HG02798 (cell line): ENCODE results near the gene HSD17B11.
"Not testable (repeated sequence)": the region's sequence is repeated elsewhere in the genome, so short reads cannot be mapped to it uniquely, and the experiment has no call there.

ENCODE experiments used
- ATAC-seq: cut with Tn5 transposase; IDR thresholded peaks from one replicate; pipeline ENCODE4 v1.9.1; 2021; ENCODE audit warnings: mild to moderate bottlenecking; ENCODE audit not compliant: unreplicated experiment, poor library complexity

HSD17B11 gene

GRCh38 chr4:87311684-87312083 lies 79.3 kb downstream of the HSD17B11 start:
- ATAC-seq, result no peak

DNA sequence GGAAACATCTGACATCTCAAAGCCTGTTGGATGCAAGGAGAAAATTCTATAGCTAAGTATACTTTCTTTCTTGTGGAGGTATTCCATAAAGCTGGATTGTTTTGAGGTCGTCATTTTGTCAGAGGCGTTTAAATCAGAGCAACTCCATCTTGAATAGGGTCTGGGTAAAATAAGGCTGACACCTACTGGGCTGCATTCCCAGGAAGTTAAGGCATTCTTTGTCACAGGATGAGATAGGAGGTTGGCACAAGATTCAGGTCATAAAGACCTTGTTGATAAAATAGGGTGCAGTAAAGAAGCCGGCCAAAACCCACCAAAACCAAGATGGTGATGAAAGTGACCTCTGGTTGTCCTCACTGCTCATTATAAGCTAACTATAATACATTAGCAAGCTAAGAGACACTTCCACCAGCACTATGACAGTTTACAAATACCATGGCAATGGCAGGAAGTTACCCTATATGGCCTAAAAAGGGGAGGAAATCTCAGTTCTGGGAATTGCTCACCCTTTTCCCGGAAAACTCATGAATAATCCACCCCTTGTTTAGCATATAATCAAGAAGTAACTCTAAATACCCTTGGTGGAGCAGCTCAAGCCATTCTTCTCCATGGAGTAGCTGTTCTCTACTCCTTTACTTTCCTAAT lies 80.2 kb downstream of the HSD17B11 start:
- no peak for ATAC-seq

- no peak for ATAC-seq
Measured at GRCh38 chr4:87309625-87310024, 81.4 kb downstream of the HSD17B11 start.

DNA sequence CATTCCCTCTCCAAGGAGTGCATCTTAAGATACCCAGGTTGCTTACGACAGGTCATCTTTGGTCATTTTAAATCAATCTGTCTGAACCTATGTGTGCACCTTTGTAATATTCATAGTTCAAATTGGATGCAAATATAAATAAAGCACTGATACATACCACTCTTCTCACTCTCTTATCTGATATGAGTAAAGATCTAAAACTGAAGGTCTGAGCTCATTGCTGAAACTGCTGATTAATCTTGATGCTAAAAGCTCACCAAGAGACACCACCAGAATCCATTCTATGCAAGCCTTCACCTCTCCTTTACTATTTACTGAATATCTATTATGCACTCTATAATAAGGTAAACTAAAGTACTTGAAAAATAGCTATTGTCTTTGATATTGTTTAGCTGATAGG lies 84.9 kb downstream of the HSD17B11 start:
- ATAC-seq, result no peak

- ATAC-seq, result no peak
Measured at GRCh38 chr4:87305562-87305961, 85.4 kb downstream of the HSD17B11 start.

GRCh38 chr4:87304745-87305432 lies 86.1 kb downstream of the HSD17B11 start:
- no peak for ATAC-seq

GRCh38 chr4:87299898-87300297 lies 91.1 kb downstream of the HSD17B11 start:
- ATAC-seq, result no peak

GRCh38 chr4:87298362-87298761 lies 92.6 kb downstream of the HSD17B11 start:
- no peak for ATAC-seq

DNA sequence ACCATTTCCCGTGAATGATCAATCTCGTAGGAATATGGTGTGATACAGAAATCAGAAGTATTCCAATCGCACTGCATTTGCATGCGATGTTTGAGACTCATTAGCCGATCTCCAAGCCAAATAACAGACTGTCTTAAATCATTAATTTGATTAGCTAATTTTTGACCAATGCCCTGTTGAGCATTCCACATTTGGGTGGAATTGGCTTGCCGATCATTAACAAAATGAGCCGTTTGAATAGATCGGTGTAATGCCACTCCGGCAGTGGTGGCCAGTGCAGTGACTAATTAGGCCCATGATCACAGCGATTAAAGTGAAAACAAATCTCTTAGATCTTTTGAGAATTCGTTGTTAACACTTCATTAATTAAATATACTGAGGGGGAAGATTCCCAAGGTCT lies 96.1 kb downstream of the HSD17B11 start:
- ATAC-seq, result not testable (repeated sequence)

DNA sequence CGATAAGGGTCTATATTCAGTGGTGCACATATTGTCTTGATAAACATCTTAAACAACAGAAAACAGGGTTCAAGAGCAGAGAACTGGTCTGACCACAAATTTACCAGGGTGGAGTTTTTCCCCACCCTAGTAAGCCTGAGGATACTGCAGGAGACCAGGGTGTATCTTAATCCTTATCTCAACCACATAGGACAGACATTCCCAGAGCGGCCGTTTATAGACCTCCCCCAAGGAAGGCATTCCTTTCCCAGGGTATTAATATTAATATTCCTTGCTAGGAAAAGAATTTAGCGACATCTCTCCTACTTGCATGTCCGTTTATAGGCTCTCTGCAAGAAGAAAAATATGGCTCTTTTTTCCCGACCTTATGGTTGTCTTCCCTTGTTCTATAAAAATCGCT lies 97.1 kb downstream of the HSD17B11 start:
- not testable (repeated sequence) for ATAC-seq

GRCh38 chr4:87286970-87287369 lies 104.0 kb downstream of the HSD17B11 start:
- ATAC-seq, result no peak
